Fibroblast of pulmonary artery (primary cell): ENCODE data around the gene FAM120B.

Experiments
- DNase-seq: peaks from one replicate; pipeline ENCODE4 v3.0.0-alpha.2; 2010; ENCODE audit warnings: low read depth
- H3K4me3 ChIP-seq: replicated peaks from 2 replicates; pipeline ENCODE4 v1.5.1; 2011; ENCODE audit warnings: low read depth, mild to moderate bottlenecking, control low read depth, low read length, moderate library complexity
- TF ChIP-seq, protein P1 (sequence below): IDR thresholded peaks from 2 replicates; pipeline ENCODE4 v1.5.1; 2011; ENCODE audit warnings: mild to moderate bottlenecking, control low read depth, low read length, inconsistent platforms; ENCODE audit errors: missing control alignments

The FAM120B gene

DNA sequence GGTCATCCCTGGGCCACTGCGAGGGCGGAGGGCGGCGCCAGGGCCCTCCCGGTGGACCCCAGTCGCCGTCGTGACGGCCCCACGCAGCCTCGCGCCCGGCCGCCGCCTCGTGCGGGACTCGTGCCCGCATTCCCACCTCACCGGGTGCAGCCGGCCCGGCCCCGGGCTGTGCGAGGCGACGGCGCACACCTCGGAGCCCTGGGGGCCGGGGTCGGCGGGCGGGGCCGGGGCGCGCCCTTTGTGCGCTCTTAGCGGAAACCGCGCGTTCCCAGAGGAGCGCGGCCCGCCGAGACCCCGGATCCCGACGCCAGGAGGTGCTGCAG lies 10.2 kb upstream of the FAM120B start:
- TF ChIP-seq, protein P1, sequence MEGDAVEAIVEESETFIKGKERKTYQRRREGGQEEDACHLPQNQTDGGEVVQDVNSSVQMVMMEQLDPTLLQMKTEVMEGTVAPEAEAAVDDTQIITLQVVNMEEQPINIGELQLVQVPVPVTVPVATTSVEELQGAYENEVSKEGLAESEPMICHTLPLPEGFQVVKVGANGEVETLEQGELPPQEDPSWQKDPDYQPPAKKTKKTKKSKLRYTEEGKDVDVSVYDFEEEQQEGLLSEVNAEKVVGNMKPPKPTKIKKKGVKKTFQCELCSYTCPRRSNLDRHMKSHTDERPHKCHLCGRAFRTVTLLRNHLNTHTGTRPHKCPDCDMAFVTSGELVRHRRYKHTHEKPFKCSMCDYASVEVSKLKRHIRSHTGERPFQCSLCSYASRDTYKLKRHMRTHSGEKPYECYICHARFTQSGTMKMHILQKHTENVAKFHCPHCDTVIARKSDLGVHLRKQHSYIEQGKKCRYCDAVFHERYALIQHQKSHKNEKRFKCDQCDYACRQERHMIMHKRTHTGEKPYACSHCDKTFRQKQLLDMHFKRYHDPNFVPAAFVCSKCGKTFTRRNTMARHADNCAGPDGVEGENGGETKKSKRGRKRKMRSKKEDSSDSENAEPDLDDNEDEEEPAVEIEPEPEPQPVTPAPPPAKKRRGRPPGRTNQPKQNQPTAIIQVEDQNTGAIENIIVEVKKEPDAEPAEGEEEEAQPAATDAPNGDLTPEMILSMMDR: no peak
- DNase-seq: no peak
- no peak overlapping the region for H3K4me3 ChIP-seq

DNA sequence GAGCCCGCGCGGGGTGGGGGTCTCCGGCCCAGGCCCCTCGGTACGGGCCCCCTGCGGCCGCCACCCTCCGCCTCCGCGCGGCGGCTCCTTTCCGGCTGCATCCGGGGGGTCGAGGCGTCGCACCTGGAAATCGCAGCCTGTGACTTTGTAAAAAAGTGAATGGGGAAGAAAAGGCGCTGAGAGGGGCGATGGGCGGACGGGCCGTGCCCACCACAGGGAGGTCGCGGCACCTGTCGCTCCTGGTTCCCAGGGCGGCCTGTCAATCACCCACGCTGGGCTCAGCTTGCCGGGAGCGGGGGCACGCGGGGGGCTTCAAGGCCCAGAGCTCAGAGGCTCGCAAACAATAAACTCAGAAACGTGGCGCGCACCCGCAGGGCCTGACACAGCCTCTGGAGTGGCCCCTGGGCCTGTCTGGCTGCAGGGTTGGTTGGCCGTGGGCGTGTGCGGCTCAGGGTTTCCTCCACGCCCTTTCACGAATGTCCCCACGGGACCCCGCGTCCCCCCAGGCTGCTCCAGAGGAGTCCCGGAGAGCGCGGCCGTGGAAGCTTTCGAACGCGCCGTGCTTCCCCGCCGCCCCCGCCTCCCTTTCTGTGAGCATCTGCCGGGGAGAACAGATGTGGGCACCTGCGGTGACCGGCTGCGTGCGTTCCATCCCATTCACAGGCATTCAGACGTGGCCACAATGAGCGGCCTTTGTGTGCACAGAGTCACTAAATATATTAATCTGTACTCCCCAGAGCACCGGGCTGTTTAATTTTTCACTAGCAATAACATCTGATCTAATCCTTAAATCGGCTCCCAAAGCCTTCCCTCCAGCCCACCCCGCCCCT lies 9.6 kb upstream of the FAM120B start:
- no peak for DNase-seq
- H3K4me3 ChIP-seq: no peak overlapping the region
- TF ChIP-seq, protein P1: no peak

DNA sequence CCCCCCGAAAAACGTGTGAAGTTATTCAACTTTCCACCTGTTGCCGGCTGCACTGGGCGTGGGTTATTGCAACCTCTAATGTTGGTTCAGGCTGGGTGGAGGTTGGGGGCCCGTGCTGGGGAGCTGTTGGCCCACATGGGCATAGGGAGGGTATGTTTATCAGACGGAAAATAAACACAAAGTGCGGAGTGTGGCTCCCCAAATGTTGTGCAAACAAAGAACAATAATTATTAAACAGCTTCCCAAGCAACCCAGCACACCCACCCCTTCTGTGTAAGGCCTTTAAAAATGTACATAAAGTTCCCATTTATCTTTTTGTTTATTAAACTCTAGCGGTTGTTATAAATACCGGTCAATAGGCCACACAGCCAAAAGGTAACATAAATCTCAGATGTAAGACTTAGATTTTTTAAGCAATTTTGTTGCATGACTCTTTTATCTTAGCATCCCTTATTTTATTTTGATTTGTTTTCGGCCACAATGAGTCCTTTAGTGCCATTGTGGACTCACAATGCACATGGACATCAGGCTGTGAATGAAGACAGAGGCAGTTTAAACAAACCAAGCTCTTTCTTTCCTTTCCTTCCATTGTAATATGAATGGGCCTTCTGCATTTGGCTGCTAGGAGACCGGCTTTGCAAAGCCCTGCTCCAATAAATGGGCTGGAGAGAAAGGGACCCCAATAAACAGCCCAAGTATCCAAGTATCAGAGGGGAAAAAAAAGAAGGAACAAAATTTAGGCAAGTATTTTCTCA lies 8.8 kb upstream of the FAM120B start:
- DNase-seq: no peak
- TF ChIP-seq, protein P1: no peak
- no peak overlapping the region for H3K4me3 ChIP-seq

DNA sequence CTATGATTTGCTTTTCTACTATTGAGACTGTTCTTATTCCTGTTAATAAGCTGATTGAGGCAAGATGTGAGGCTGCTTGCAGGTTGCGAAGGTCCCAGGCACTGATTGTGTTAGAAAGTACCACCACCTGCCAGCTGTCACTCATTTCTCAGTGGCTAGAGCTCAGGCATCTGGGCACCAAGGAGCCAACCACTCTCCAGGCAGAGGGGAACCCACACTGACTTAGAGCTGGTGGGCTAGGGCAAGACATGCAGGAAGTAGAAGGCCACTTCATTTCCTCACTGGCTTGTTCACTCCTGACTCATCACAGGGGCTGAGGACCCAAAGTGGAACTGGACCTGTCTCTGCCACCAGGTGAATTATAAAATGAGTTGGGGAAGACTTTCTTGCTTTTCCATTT lies 7.9 kb upstream of the FAM120B start:
- DNase-seq: no peak
- TF ChIP-seq, protein P1: no peak
- H3K4me3 ChIP-seq: no peak overlapping the region

DNA sequence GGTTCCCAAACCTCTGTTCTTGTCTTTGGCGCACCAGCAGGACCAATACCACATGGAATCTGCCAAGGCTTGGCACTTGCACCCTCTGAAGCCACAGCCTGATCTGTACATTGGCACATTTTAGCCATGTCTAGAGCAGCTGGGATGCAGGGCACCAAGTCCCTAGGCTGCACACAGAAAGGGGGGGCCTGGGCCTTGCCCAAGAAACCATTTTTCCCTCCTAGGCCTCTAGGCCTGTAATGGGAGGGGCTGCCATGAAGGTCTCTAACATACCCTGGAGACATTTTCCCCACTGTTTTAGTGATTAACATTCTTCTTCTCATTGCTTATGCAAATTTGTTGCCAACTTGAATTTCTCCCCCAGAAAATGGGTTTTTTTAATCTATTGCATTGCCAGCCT lies 5.4 kb upstream of the FAM120B start:
- H3K4me3 ChIP-seq: no peak overlapping the region
- no peak for DNase-seq
- TF ChIP-seq, protein P1: no peak

DNA sequence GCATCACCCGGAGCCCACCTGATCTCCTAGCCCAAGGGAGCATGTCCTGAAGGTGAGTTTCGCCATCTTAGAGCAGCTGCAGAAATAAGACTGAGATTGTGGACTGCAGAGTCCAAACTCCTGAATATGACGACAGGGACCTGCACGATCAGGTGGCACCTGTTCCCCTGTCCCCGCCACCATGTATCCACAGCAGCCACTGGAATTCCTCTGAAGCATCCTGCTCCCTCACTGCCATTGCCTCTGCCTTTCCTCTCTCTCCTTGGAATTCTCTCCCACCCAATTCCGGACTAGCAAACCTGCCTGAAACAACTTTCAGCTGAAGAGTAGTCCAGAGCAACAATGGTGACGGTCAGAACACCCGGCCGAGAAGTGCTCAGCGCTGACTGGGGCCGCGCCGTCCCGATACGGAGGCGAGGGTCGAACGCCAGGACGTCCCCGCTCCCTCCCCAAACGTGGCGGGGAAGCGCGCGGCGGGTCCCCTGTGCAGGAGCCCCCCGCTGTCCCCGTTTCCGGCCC lies 694 bp upstream of the FAM120B start:
- TF ChIP-seq, protein P1: no peak
- DNase-seq: no peak
- peak overlapping the region; percentile 93 for H3K4me3 ChIP-seq
